HepG2 (cell line): ENCODE results near the gene THAP10. TPM values are rescaled to one million over a fixed set of nuclear protein-coding genes. Genes with fewer than 3 reads are reported as not detected.
A peak's percentile ranks its signal among the peaks of the same experiment; 100 is the strongest.

Experiments used
- ATAC-seq: fragments of 200-7000 bp; cut with Tn5 transposase; 3 replicates; pipeline ENCODE4 v1.9.1; 2020; ENCODE audit warnings: mild to moderate bottlenecking, moderate library complexity
- BruUV-seq: library from RNA; stranded (reverse); fragments of 400-500 nt; replicated peaks from 2 replicates; lab custom pipeline; 2021; lab: Mats Ljungman, UMichigan
- CTCF ChIA-PET: fragments of 300-600 bp; formaldehyde crosslinking; extraction: SDS; loops from one replicate; lab custom pipeline; 2021; ENCODE audit warnings: low total read pairs, inconsistent platforms, low intra/inter-chr PET ratio; lab: Yijun Ruan, JAX
- POLR2A ChIA-PET: fragments of 350-600 bp; sonication (Branson Sonifier 250); formaldehyde crosslinking; loops from one replicate; lab custom pipeline; 2020; ENCODE audit warnings: antibody characterized with exemption, inconsistent platforms; lab: Yijun Ruan, JAX
- DNase-seq: peaks from one replicate; pipeline ENCODE4 v3.0.0-alpha.2; 2015; ENCODE audit warnings: low spot score
- FAIRE-seq: peaks from 3 replicates; lab custom pipeline; 2011; peaks lifted over from hg19 to GRCh38; lab: Jason Lieb, UNC
- H2AFZ ChIP-seq: one replicate; pipeline ENCODE4 v1.6.1; 2011; ENCODE audit warnings: low read length, inconsistent platforms
- H3K27ac ChIP-seq: fragments of 300-600 bp; 3 replicates; pipeline ENCODE4 v1.8.0; 2011; ENCODE audit warnings: mixed run types, mild to moderate bottlenecking, mixed read lengths, low read length, inconsistent platforms; ENCODE audit not compliant: insufficient read depth; ENCODE audit errors: extremely low read length
- H3K27me3 ChIP-seq, 2 experiments: fragments of 200-600 bp in 1 of 2; 2 replicates in 1 of 2; 3 replicates in 1 of 2; pipeline versions ENCODE4 v1.6.0 to v1.8.0; 2011; ENCODE audit warnings: low read length in 2 of 2, mild to moderate bottlenecking in 2 of 2, moderate library complexity in 2 of 2, inconsistent platforms in 1 of 2; ENCODE audit not compliant: insufficient read depth in 2 of 2, control insufficient read depth in 1 of 2
- H3K36me3 ChIP-seq, 2 experiments: fragments of 200-600 bp in 1 of 2; replicated peaks in 1 of 2; 2 replicates in 1 of 2; 3 replicates in 1 of 2; pipeline versions ENCODE4 v1.5.1 to v1.8.0; 2011; ENCODE audit warnings: low read length in 2 of 2, inconsistent platforms in 1 of 2; ENCODE audit not compliant: insufficient read depth in 2 of 2, control insufficient read depth in 1 of 2
- H3K4me1 ChIP-seq: 2 replicates; pipeline ENCODE4 v1.5.1; 2012; ENCODE audit warnings: low read length, inconsistent platforms; ENCODE audit not compliant: insufficient read depth
- H3K4me2 ChIP-seq: 2 replicates; pipeline ENCODE4 v1.6.0; 2011; ENCODE audit warnings: low read depth, low read length, inconsistent platforms
- H3K4me3 ChIP-seq, 3 experiments: fragments of 200-600 bp in 1 of 3; sonication (generic), shearing (Covaris generic) in 1 of 3; replicated peaks in 1 of 3; 2 replicates each; pipeline ENCODE4 v1.5.1; 2011 to 2016; ENCODE audit warnings: low read length in 3 of 3, inconsistent platforms in 2 of 3, low read depth in 2 of 3, mild to moderate bottlenecking in 2 of 3, control low read depth in 1 of 3, mixed read lengths in 1 of 3; ENCODE audit not compliant: insufficient read depth in 1 of 3
- H3K79me2 ChIP-seq: one replicate; pipeline ENCODE4 v1.6.1; 2011; ENCODE audit warnings: low read length, inconsistent platforms; ENCODE audit not compliant: insufficient read depth
- H3K9ac ChIP-seq: 2 replicates; pipeline ENCODE4 v1.6.0; 2011; ENCODE audit warnings: mild to moderate bottlenecking, low read depth, low read length, inconsistent platforms; ENCODE audit not compliant: insufficient read depth
- H3K9me3 ChIP-seq: 2 replicates; pipeline ENCODE4 v1.5.1; 2012; ENCODE audit warnings: mild to moderate bottlenecking, low read length
- H4K20me1 ChIP-seq: 2 replicates; pipeline ENCODE4 v1.6.0; 2011; ENCODE audit warnings: inconsistent platforms, mild to moderate bottlenecking, low read length, moderate library complexity; ENCODE audit not compliant: insufficient read depth
- FOSL2 ChIP-seq: sonication (generic); formaldehyde crosslinking; IDR thresholded peaks from 2 replicates; pipeline ENCODE4 v1.4.0; 2020; ENCODE audit warnings: missing genetic modification reagents
- HES4 ChIP-seq: sonication (generic); formaldehyde crosslinking; IDR thresholded peaks from 2 replicates; pipeline ENCODE4 v1.9.0; 2021; ENCODE audit warnings: mild to moderate bottlenecking, missing genetic modification reagents, borderline replicate concordance
- NFE2 ChIP-seq: sonication (generic); formaldehyde crosslinking; IDR thresholded peaks from 2 replicates; pipeline ENCODE4 v1.4.0; 2020; ENCODE audit warnings: missing genetic modification reagents
- SCMH1 ChIP-seq: sonication (generic); formaldehyde crosslinking; IDR thresholded peaks from 2 replicates; pipeline ENCODE4 v1.9.0; 2021; ENCODE audit warnings: missing genetic modification reagents, mild to moderate bottlenecking, borderline replicate concordance
- SOX13 ChIP-seq, 3 experiments: fragments of 450-650 bp in 1 of 3; sonication (generic) in 1 of 3; formaldehyde crosslinking in 1 of 3; IDR thresholded peaks in 2 of 3; conservative IDR thresholded peaks in 1 of 3; 2 replicates each; pipeline versions ENCODE4 v1.5.0 to v1.6.1; 2016 to 2020; ENCODE audit warnings: antibody characterized with exemption in 1 of 3, mild to moderate bottlenecking in 1 of 3, missing compliant biosample characterization in 1 of 3, missing genetic modification reagents in 1 of 3, moderate library complexity in 1 of 3
- SOX5 ChIP-seq: IDR thresholded peaks from 2 replicates; pipeline ENCODE4 v1.6.1; 2016; ENCODE audit warnings: borderline replicate concordance
- WGBS: methylation state at CpG from one replicate; pipeline ENCODE4 v1.1.6; 2017; ENCODE audit warnings: low lambda C conversion rate; 5-methylcytosine and 5-hydroxymethylcytosine counted together
- in situ Hi-C: cut with HindIII; loops from 2 replicates; pipeline ENCODE4 v1.10.0; 2017; ENCODE audit warnings: low pct_unique_long_range_greater_than_20kb; ENCODE audit not compliant: extremely low pct_ligation_motif_present
- intact Hi-C: fragments of 100-400 bp; cut with micrococcal nuclease; formaldehyde crosslinking; loops from one replicate; pipeline ENCODE4 v1.10.0; 2022; ENCODE audit not compliant: unreplicated experiment
- polyA plus RNA-seq, 8 experiments: library from polyadenylated mRNA; depleted of rRNA in 3 of 8; stranded (reverse) in 7 of 8; unstranded in 1 of 8; fragments of >200 nt; fragmentation: Illumina TruSeq in 4 of 8; extraction: Trizol in 4 of 8; gene quantifications; 2 replicates each; pipeline versions ENCODE4 v1.2.1 to v1.2.3, GENCODE V29; 2011 to 2016; ENCODE audit warnings: low read depth in 4 of 8, missing spikeins in 1 of 8, mixed read lengths in 1 of 8; ENCODE audit not compliant: insufficient read depth in 1 of 8
- total RNA-seq, 5 experiments: library from RNA; depleted of rRNA; stranded (reverse); fragments of >200 nt; fragmentation: Illumina TruSeq; extraction: Trizol; gene quantifications; 2 replicates each; pipeline ENCODE4 v1.2.3, GENCODE V29; 2016; ENCODE audit warnings: low read depth in 1 of 5

The THAP10 gene
- total and polyA plus RNA-seq, 2 of the 13 experiments (the other 11 are each of a cell fraction or from before 2014, with no cell fraction given) = 0.64 to 0.69 TPM

DNA sequence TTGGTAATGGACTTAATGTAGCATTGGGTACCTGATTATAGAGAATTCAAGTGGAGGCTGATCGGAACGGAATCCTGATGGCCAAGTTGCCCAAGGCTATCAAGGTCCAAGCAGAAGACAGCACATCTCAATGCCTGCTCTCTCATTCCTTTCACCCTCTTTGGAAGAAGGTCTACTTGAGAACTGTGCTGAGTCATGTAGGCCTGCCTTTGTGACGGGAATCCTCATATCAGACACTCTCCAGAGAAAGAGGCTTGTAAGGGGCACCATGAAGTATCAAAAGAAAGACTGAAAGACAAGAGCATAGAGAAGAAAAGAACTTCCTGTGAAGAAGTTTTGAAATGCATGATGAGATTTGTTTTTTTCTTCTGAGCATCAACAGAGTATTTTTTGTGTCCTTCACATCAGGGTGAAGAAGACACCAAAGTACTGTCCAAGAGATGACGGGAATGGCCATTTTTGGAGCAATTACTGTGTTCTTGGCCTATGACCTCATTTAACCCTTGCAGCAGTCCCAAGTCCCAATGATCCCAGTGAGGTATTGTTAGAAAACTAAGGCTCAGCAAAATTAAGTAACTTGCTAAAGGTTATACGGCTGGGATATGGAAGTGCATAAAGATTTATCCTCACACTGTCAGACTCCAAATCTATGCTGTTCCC, 25.1 kb downstream of the THAP10 start:
- no peak overlapping the region for H2AFZ ChIP-seq
- H3K27me3 ChIP-seq = no peaks in the 10 kb centered on the region; a peak in 1 of 5 replicates
- H3K4me2 ChIP-seq = no peak overlapping the region
- H3K36me3 ChIP-seq = no peaks in the 10 kb centered on the region
- no peak overlapping the region for H3K9ac ChIP-seq
- BruUV-seq = no TSS peak
- ATAC-seq (no peak), DNase-seq (no peak), FAIRE-seq (no peak)
- no peak overlapping the region for H3K4me3 ChIP-seq
- no peaks in the 10 kb centered on the region for H4K20me1 ChIP-seq
- CTCF ChIA-PET = no interaction called here
- H3K4me1 ChIP-seq = peaks cover 25% of the 10 kb centered on the region
- in situ Hi-C loops (no loop called here), intact Hi-C loops (no loop called here)
- WGBS = 54% methylated on average over 5 of the region's 5 CpGs
- H3K79me2 ChIP-seq = no peaks in the 10 kb centered on the region
- no peaks in the 10 kb centered on the region for H3K9me3 ChIP-seq
- H3K27ac ChIP-seq = no peak overlapping the region
- POLR2A ChIA-PET = no interaction called here
- peak; percentile 34; the same call in 1 of the 2 replicates for TF ChIP-seq NFE2 (CRISPR knock-in tag)
- TF ChIP-seq HES4 (CRISPR knock-in tag) = no peak

DNA sequence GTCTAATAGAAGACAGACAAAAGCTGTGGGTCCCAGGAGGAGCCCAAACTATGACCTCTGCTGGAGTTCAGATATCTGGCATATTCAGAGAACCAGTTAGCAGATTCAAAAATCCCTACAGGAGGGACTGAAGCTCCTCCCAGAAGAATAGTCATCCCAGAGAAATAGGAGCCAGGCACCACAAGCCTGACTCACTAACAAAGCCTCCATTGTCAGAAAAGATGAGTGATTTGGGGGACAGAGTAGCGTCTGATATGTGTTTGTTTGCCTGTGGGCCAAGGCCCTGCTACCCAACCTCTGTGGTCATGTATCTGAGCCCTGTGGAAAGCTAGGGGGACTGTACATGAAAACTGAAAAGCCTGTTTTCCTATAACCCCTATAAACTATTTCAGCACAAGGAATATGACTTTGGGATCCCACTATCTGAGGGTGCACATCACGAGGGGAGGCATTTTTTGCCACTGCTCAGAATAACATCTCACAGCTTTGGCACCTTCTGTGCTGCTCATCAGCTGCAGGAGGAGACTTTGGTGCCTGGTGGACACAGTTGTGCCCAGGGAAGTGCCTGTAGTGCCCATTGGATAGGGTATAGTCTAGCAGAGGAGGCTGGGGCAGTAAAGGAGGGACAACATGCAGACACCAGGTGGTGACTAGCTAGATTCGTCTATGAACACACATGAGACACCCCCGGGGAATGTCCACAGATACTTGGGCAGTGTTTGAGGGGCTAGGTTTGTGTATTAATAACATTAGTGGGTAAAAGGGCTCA, 28.6 kb downstream of the THAP10 start:
- no peaks in the 10 kb centered on the region for H3K9me3 ChIP-seq
- H3K79me2 ChIP-seq = no peaks in the 10 kb centered on the region
- no peak overlapping the region for H3K4me2 ChIP-seq
- POLR2A ChIA-PET = interaction anchor here (0.6 to 2.6 kb wide), 4 partner anchors 10 to 30 kb away, joined by 3 to 12 read pairs (median 10); partner anchors contain the start of gene LARP6
- no peaks in the 10 kb centered on the region; a peak in 1 of 5 replicates for H3K27me3 ChIP-seq
- TF ChIP-seq SOX13 (IDR thresholded peaks at IDR 0.05) = no peak
- peak in 1 of 2 experiments; percentile 55; a peak in 1 of 4 replicates for TF ChIP-seq SOX13 (CRISPR knock-in tag; conservative IDR thresholded peaks at IDR 0.05 in 1 of 2, IDR thresholded peaks at IDR 0.05 in 1 of 2)
- peak; percentile 30; the same call in 1 of the 2 replicates for TF ChIP-seq SOX5 (CRISPR knock-in tag)
- TF ChIP-seq FOSL2 (CRISPR knock-in tag) = 0 out of 2 replicates have a peak, but pooled peaks have one; percentile 31
- TF ChIP-seq SCMH1 (CRISPR knock-in tag) = no peak
- TF ChIP-seq, all 625 proteins: peak for 3
- Histone ChIP-seq H2AFZ (no peak overlapping the region), H3K36me3 (no peaks in the 10 kb centered on the region), H3K27ac (no peak overlapping the region), H3K4me3 (no peak overlapping the region), H3K4me1 (peaks cover 29% of the 10 kb centered on the region), H3K9ac (no peak overlapping the region), H4K20me1 (no peaks in the 10 kb centered on the region)
- CTCF ChIA-PET = no interaction called here
- peak; percentile 82 for DNase-seq
- intact Hi-C loops (loop anchor here (1.0 kb wide), 1 partner anchor 38 kb away; no protein-coding TSS in a partner anchor), in situ Hi-C loops (no loop called here)
- 4% methylated on average over 4 of the region's 4 CpGs for WGBS
- peak; percentile 40 for FAIRE-seq
- no TSS peak for BruUV-seq
- ATAC-seq = peak; percentile 78
